HEK293 (cell line): Measurements from ENCODE around the gene OPN5.

Source experiments
- CTCF ChIA-PET: fragments of 350-600 bp; formaldehyde crosslinking; extraction: SDS; loops from one replicate; lab custom pipeline; 2021; ENCODE audit warnings: antibody characterized with exemption; lab: Yijun Ruan, JAX
- POLR2A ChIA-PET: fragments of 300-600 bp; formaldehyde crosslinking; extraction: SDS; loops from one replicate; lab custom pipeline; 2020; ENCODE audit warnings: antibody characterized with exemption, inconsistent platforms; lab: Yijun Ruan, JAX
- H3K27ac ChIP-seq: fragments of 200-500 bp; sonication (Bioruptor generic); 2 replicates; pipeline ENCODE4 v1.5.1; 2014; ENCODE audit warnings: low read depth, low read length, control low read depth, inconsistent platforms; ENCODE audit errors: extremely low read depth
- H3K36me3 ChIP-seq, 2 experiments: fragments of 200-500 bp in 1 of 2; sonication (Bioruptor generic) in 1 of 2; 1 replicate in 1 of 2; 2 replicates in 1 of 2; pipeline ENCODE4 v1.5.1; 2014 to 2017; ENCODE audit warnings: inconsistent platforms in 2 of 2, low read length in 2 of 2; ENCODE audit not compliant: control insufficient read depth in 2 of 2, insufficient read depth in 1 of 2
- H3K4me1 ChIP-seq: fragments of 200-500 bp; sonication (Bioruptor generic); 2 replicates; pipeline ENCODE4 v1.5.1; 2014; ENCODE audit warnings: mild to moderate bottlenecking, low read length, inconsistent platforms; ENCODE audit not compliant: control insufficient read depth, insufficient read depth
- H3K4me3 ChIP-seq: 2 replicates; pipeline ENCODE4 v1.5.1; 2011; ENCODE audit warnings: low read depth, mild to moderate bottlenecking, control low read depth, low read length, moderate library complexity
- H3K9me3 ChIP-seq: fragments of 200-500 bp; sonication (Bioruptor generic); 2 replicates; pipeline ENCODE4 v1.5.1; 2014; ENCODE audit warnings: low read depth, low read length, inconsistent platforms; ENCODE audit not compliant: control insufficient read depth, insufficient read depth
- KLF10 ChIP-seq: fragments of 450-650 bp; IDR thresholded peaks from 2 replicates; pipeline ENCODE4 v1.5.1; 2018; ENCODE audit warnings: missing biosample characterization, mild to moderate bottlenecking, missing genetic modification characterization
- MEIS1 ChIP-seq: sonication (generic); formaldehyde crosslinking; IDR thresholded peaks from 2 replicates; pipeline ENCODE4 v1.8.1; 2022; ENCODE audit warnings: missing genetic modification reagents, mild to moderate bottlenecking, borderline replicate concordance
- OSR2 ChIP-seq: fragments of 450-650 bp; formaldehyde crosslinking; IDR thresholded peaks from 2 replicates; pipeline ENCODE4 v1.5.1; 2016; ENCODE audit warnings: missing biosample characterization, missing genetic modification characterization
- OVOL3 ChIP-seq: fragments of 450-650 bp; formaldehyde crosslinking; IDR thresholded peaks from 2 replicates; pipeline ENCODE4 v1.5.1; 2016; ENCODE audit warnings: missing biosample characterization, missing genetic modification characterization
- SP3 ChIP-seq: fragments of 450-650 bp; formaldehyde crosslinking; IDR thresholded peaks from 2 replicates; pipeline ENCODE4 v1.5.1; 2016; ENCODE audit warnings: missing biosample characterization, missing genetic modification characterization
- ZBTB48 ChIP-seq: fragments of 450-650 bp; formaldehyde crosslinking; IDR thresholded peaks from 2 replicates; pipeline ENCODE4 v1.5.1; 2016; ENCODE audit warnings: missing biosample characterization, missing genetic modification characterization
- ZBTB8A ChIP-seq: fragments of 450-650 bp; formaldehyde crosslinking; IDR thresholded peaks from 2 replicates; pipeline ENCODE4 v1.5.1; 2016; ENCODE audit warnings: missing biosample characterization, missing genetic modification characterization
- ZNF133 ChIP-seq: fragments of 450-650 bp; formaldehyde crosslinking; IDR thresholded peaks from 2 replicates; pipeline ENCODE4 v1.5.1; 2016; ENCODE audit warnings: missing biosample characterization, missing genetic modification characterization
- ZNF138 ChIP-seq: fragments of 450-650 bp; formaldehyde crosslinking; IDR thresholded peaks from 2 replicates; pipeline ENCODE4 v1.5.1; 2016; ENCODE audit warnings: missing biosample characterization, missing genetic modification characterization, borderline replicate concordance
- ZNF174 ChIP-seq: fragments of 450-650 bp; formaldehyde crosslinking; IDR thresholded peaks from 2 replicates; pipeline ENCODE4 v1.5.0; 2017; ENCODE audit warnings: missing biosample characterization, mild to moderate bottlenecking, missing genetic modification characterization
- ZNF211 ChIP-seq: fragments of 450-650 bp; formaldehyde crosslinking; IDR thresholded peaks from 2 replicates; pipeline ENCODE4 v1.5.1; 2016; ENCODE audit warnings: low read depth, missing biosample characterization, missing genetic modification characterization
- ZNF239 ChIP-seq: fragments of 450-650 bp; formaldehyde crosslinking; IDR thresholded peaks from 2 replicates; pipeline ENCODE4 v1.5.1; 2016; ENCODE audit warnings: missing biosample characterization, missing genetic modification characterization
- ZNF292 ChIP-seq: fragments of 450-650 bp; formaldehyde crosslinking; IDR thresholded peaks from 2 replicates; pipeline ENCODE4 v1.5.1; 2016; ENCODE audit warnings: low read depth, missing biosample characterization, missing genetic modification characterization, borderline replicate concordance
- ZNF311 ChIP-seq: fragments of 450-650 bp; formaldehyde crosslinking; IDR thresholded peaks from 2 replicates; pipeline ENCODE4 v1.5.1; 2017; ENCODE audit warnings: missing biosample characterization, missing genetic modification characterization, borderline replicate concordance
- ZNF341 ChIP-seq: fragments of 450-650 bp; formaldehyde crosslinking; IDR thresholded peaks from 2 replicates; pipeline ENCODE4; 2016; ENCODE audit warnings: low read depth, missing biosample characterization, missing genetic modification characterization
- ZNF449 ChIP-seq: fragments of 450-650 bp; formaldehyde crosslinking; IDR thresholded peaks from 2 replicates; pipeline ENCODE4 v1.5.1; 2017; ENCODE audit warnings: missing biosample characterization, mild to moderate bottlenecking, missing genetic modification characterization, moderate library complexity
- ZNF549 ChIP-seq: fragments of 450-650 bp; IDR thresholded peaks from 2 replicates; pipeline ENCODE4 v1.5.1; 2018; ENCODE audit warnings: missing biosample characterization, missing genetic modification characterization, mild to moderate bottlenecking, inconsistent platforms, moderate library complexity
- ZNF561 ChIP-seq: fragments of 450-650 bp; IDR thresholded peaks from 2 replicates; pipeline ENCODE4 v1.5.1; 2018; ENCODE audit warnings: missing biosample characterization, missing genetic modification characterization, borderline replicate concordance
- ZNF664 ChIP-seq: fragments of 450-650 bp; formaldehyde crosslinking; IDR thresholded peaks from 2 replicates; pipeline ENCODE4 v1.5.1; 2016; ENCODE audit warnings: missing biosample characterization, missing genetic modification characterization
- ZNF707 ChIP-seq: fragments of 450-650 bp; formaldehyde crosslinking; IDR thresholded peaks from 2 replicates; pipeline ENCODE4 v1.5.1; 2016; ENCODE audit warnings: missing biosample characterization, missing genetic modification characterization
- TF ChIP-seq, protein P1 (sequence below): fragments of 450-650 bp; formaldehyde crosslinking; IDR thresholded peaks from 2 replicates; pipeline ENCODE4 v1.5.1; 2016; ENCODE audit warnings: missing biosample characterization, missing genetic modification characterization
- TF ChIP-seq, protein P2 (sequence below): fragments of 450-650 bp; formaldehyde crosslinking; IDR thresholded peaks from 2 replicates; pipeline ENCODE4 v1.5.1; 2016; ENCODE audit warnings: missing biosample characterization, missing genetic modification characterization
- TF ChIP-seq, protein P3 (sequence below): fragments of 450-650 bp; formaldehyde crosslinking; IDR thresholded peaks from 2 replicates; pipeline ENCODE4 v1.5.1; 2017; ENCODE audit warnings: missing biosample characterization, missing genetic modification characterization
- TF ChIP-seq, protein P4 (sequence below): fragments of 450-650 bp; formaldehyde crosslinking; IDR thresholded peaks from 2 replicates; pipeline ENCODE4 v1.5.1; 2017; ENCODE audit warnings: missing biosample characterization, missing genetic modification characterization

OPN5 gene

DNA sequence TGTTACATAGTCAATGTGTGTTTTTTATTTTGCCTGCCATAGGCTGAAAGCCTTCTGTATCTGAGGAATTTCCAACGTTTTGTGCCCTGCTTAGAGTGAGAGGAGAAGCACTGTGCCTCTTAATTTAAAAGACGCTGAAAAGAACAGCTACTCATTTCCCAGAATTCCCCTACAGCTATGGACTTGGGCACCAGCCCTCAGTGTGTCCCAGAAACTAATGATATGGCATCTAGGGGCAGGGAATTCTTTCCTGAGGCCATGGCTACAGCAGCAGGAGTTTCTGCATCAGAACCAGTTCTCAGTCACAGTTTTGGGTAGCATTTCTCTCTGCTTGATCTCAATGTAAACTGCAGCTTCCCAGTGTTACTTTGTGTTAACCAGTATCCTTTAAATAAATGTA is 20.2 kb downstream of the OPN5 start:
- H3K27ac ChIP-seq: no peak overlapping the region
- H3K36me3 ChIP-seq: no peaks in the 10 kb centered on the region
- no peaks in the 10 kb centered on the region; the same call in 1 of the 2 replicates for H3K4me1 ChIP-seq
- H3K4me3 ChIP-seq: no peak overlapping the region
- H3K9me3 ChIP-seq: no peaks in the 10 kb centered on the region
- POLR2A ChIA-PET: no interaction called here
- TF ChIP-seq ZBTB8A (no peak), ZNF311 (tag by site-specific recombination) (no peak), KLF10 (tag by site-specific recombination) (no peak), ZBTB48 (tag by site-specific recombination) (no peak), MEIS1 (CRISPR knock-in tag) (no peak), ZNF707 (no peak), ZNF133 (tag by site-specific recombination) (no peak), ZNF211 (tag by site-specific recombination) (no peak), OVOL3 (no peak), ZNF341 (tag by site-specific recombination) (no peak), ZNF138 (tag by site-specific recombination) (no peak), SP3 (tag by site-specific recombination) (no peak), ZNF174 (no peak), ZNF549 (tag by site-specific recombination) (no peak)
- TF ChIP-seq, protein P1, sequence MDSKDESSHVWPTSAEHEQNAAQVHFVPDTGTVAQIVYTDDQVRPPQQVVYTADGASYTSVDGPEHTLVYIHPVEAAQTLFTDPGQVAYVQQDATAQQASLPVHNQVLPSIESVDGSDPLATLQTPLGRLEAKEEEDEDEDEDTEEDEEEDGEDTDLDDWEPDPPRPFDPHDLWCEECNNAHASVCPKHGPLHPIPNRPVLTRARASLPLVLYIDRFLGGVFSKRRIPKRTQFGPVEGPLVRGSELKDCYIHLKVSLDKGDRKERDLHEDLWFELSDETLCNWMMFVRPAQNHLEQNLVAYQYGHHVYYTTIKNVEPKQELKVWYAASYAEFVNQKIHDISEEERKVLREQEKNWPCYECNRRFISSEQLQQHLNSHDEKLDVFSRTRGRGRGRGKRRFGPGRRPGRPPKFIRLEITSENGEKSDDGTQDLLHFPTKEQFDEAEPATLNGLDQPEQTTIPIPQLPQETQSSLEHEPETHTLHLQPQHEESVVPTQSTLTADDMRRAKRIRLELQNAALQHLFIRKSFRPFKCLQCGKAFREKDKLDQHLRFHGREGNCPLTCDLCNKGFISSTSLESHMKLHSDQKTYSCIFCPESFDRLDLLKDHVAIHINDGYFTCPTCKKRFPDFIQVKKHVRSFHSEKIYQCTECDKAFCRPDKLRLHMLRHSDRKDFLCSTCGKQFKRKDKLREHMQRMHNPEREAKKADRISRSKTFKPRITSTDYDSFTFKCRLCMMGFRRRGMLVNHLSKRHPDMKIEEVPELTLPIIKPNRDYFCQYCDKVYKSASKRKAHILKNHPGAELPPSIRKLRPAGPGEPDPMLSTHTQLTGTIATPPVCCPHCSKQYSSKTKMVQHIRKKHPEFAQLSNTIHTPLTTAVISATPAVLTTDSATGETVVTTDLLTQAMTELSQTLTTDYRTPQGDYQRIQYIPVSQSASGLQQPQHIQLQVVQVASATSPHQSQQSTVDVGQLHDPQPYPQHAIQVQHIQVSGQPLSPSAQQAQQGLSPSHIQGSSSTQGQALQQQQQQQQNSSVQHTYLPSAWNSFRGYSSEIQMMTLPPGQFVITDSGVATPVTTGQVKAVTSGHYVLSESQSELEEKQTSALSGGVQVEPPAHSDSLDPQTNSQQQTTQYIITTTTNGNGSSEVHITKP (tag by site-specific recombination): no peak
- TF ChIP-seq, protein P2, sequence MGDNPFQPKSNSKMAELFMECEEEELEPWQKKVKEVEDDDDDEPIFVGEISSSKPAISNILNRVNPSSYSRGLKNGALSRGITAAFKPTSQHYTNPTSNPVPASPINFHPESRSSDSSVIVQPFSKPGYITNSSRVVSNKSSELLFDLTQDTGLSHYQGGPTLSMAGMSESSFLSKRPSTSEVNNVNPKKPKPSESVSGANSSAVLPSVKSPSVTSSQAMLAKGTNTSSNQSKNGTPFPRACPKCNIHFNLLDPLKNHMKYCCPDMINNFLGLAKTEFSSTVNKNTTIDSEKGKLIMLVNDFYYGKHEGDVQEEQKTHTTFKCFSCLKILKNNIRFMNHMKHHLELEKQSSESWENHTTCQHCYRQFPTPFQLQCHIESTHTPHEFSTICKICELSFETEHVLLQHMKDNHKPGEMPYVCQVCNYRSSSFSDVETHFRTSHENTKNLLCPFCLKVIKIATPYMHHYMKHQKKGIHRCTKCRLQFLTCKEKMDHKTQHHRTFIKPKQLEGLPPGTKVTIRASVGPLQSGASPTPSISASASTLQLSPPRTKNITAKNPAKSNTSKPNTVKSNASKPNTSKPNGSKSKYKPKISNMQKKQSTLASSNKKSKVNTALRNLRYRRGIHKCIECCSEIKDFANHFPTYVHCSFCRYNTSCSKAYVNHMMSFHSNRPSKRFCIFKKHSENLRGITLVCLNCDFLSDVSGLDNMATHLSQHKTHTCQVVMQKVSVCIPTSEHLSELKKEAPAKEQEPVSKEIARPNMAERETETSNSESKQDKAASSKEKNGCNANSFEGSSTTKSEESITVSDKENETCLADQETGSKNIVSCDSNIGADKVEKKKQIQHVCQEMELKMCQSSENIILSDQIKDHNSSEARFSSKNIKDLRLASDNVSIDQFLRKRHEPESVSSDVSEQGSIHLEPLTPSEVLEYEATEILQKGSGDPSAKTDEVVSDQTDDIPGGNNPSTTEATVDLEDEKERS (tag by site-specific recombination): no peak
- TF ChIP-seq, protein P3, sequence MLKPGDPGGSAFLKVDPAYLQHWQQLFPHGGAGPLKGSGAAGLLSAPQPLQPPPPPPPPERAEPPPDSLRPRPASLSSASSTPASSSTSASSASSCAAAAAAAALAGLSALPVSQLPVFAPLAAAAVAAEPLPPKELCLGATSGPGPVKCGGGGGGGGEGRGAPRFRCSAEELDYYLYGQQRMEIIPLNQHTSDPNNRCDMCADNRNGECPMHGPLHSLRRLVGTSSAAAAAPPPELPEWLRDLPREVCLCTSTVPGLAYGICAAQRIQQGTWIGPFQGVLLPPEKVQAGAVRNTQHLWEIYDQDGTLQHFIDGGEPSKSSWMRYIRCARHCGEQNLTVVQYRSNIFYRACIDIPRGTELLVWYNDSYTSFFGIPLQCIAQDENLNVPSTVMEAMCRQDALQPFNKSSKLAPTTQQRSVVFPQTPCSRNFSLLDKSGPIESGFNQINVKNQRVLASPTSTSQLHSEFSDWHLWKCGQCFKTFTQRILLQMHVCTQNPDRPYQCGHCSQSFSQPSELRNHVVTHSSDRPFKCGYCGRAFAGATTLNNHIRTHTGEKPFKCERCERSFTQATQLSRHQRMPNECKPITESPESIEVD: no peak
- TF ChIP-seq, all 188 proteins: peak for 0
- CTCF ChIA-PET: interaction anchor here (0.6 to 1.1 kb wide), 2 partner anchors 21 to 33 kb away, joined by 3 read pairs; no protein-coding TSS in a partner anchor

DNA sequence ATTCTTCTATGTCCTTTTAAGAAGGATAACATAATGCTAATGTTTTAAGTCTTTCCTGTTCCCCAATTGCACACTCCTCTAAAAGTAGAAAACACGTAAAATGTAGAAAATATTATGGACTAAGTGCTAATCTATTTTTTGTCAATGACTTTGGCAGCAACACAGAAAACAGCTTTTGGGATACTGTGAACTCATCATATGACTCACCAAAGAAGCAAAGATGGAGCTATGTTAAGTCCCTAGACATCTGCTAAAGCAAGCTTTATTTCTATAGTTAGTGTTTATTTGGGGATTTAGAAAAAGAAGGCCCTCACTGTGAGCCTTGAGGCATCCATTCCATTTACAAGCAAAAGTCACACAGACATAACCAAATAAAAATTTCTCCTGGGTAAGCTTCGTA is 23.0 kb downstream of the OPN5 start:
- Histone ChIP-seq H3K36me3 (no peaks in the 10 kb centered on the region), H3K4me1 (no peaks in the 10 kb centered on the region; the same call in 1 of the 2 replicates), H3K9me3 (no peaks in the 10 kb centered on the region), H3K4me3 (no peak overlapping the region), H3K27ac (no peak overlapping the region)
- POLR2A ChIA-PET: no interaction called here
- CTCF ChIA-PET: interaction anchor here (2.0 kb wide), 1 partner anchor 17 kb away, joined by 6 read pairs; no protein-coding TSS in a partner anchor
- TF ChIP-seq OSR2 (tag by site-specific recombination) (no peak), ZNF133 (tag by site-specific recombination) (no peak), ZNF449 (tag by site-specific recombination) (no peak), ZBTB48 (tag by site-specific recombination) (no peak), ZNF292 (tag by site-specific recombination) (no peak), ZNF664 (no peak), ZNF561 (tag by site-specific recombination) (no peak), ZNF239 (tag by site-specific recombination) (no peak)
- TF ChIP-seq, protein P4, sequence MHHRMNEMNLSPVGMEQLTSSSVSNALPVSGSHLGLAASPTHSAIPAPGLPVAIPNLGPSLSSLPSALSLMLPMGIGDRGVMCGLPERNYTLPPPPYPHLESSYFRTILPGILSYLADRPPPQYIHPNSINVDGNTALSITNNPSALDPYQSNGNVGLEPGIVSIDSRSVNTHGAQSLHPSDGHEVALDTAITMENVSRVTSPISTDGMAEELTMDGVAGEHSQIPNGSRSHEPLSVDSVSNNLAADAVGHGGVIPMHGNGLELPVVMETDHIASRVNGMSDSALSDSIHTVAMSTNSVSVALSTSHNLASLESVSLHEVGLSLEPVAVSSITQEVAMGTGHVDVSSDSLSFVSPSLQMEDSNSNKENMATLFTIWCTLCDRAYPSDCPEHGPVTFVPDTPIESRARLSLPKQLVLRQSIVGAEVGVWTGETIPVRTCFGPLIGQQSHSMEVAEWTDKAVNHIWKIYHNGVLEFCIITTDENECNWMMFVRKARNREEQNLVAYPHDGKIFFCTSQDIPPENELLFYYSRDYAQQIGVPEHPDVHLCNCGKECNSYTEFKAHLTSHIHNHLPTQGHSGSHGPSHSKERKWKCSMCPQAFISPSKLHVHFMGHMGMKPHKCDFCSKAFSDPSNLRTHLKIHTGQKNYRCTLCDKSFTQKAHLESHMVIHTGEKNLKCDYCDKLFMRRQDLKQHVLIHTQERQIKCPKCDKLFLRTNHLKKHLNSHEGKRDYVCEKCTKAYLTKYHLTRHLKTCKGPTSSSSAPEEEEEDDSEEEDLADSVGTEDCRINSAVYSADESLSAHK (tag by site-specific recombination): no peak
